C4-2B (cell line): ENCODE results near the gene TLK2.

Experiments
- ZFX ChIP-seq: fragments of 450-650 bp; IDR thresholded peaks from 2 replicates; pipeline ENCODE4 v1.6.1; 2017
- TF ChIP-seq, protein P1 (sequence below): fragments of 450-650 bp; conservative IDR thresholded peaks from 2 replicates; pipeline ENCODE4 v1.5.1; 2017; ENCODE audit warnings: mild to moderate bottlenecking

DNA sequence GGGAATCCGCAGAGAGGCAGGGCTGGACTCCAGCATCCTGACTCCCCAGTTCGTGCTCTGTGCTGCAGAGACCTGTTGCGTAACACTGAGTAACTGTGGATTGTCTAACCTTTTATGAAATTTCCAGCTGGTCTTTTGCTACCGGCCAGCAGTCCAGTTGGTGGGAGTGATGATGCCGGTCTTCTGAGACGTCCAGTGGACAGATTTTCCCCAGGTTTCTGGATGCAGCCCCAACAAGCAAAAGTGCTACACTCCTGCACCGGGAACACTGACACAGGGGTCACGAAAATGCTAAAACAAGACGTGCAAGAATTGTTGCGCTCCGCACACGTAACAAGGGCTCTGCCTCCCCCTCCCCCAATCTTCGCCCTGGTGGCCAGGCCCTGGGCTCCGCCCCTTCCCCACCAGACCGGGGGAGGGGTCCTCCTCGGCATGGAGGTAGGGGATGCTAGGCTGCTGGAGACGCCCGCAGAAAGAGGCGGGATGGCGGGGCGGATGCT, 148.1 kb downstream of the TLK2 start:
- TF ChIP-seq, protein P1, sequence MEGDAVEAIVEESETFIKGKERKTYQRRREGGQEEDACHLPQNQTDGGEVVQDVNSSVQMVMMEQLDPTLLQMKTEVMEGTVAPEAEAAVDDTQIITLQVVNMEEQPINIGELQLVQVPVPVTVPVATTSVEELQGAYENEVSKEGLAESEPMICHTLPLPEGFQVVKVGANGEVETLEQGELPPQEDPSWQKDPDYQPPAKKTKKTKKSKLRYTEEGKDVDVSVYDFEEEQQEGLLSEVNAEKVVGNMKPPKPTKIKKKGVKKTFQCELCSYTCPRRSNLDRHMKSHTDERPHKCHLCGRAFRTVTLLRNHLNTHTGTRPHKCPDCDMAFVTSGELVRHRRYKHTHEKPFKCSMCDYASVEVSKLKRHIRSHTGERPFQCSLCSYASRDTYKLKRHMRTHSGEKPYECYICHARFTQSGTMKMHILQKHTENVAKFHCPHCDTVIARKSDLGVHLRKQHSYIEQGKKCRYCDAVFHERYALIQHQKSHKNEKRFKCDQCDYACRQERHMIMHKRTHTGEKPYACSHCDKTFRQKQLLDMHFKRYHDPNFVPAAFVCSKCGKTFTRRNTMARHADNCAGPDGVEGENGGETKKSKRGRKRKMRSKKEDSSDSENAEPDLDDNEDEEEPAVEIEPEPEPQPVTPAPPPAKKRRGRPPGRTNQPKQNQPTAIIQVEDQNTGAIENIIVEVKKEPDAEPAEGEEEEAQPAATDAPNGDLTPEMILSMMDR: no peak
- TF ChIP-seq ZFX: no peak
